KMS-11 (cell line): ENCODE data around the gene NRG3.

Experiments
- H2AFZ ChIP-seq: fragments of 200-600 bp; sonication (generic); 2 replicates; pipeline ENCODE4 v1.6.1; 2016; ENCODE audit warnings: antibody characterized with exemption, mixed run types, low read depth
- H3K27ac ChIP-seq: fragments of 200-600 bp; sonication (generic); 2 replicates; pipeline ENCODE4 v1.6.1; 2016; ENCODE audit warnings: mild to moderate bottlenecking, mixed run types
- H3K27me3 ChIP-seq: fragments of 200-600 bp; sonication (generic); 2 replicates; pipeline ENCODE4 v1.6.1; 2017; ENCODE audit warnings: mild to moderate bottlenecking, low read depth, mixed run types, moderate library complexity; ENCODE audit not compliant: insufficient read depth
- H3K36me3 ChIP-seq: fragments of 200-600 bp; sonication (generic); 2 replicates; pipeline ENCODE4 v1.6.1; 2017; ENCODE audit warnings: mild to moderate bottlenecking, mixed run types; ENCODE audit not compliant: insufficient read depth
- H3K4me1 ChIP-seq: fragments of 200-600 bp; sonication (generic); 2 replicates; pipeline ENCODE4 v1.6.1; 2016; ENCODE audit warnings: mild to moderate bottlenecking, low read depth, mixed run types; ENCODE audit not compliant: poor library complexity, severe bottlenecking
- H3K4me2 ChIP-seq: fragments of 200-600 bp; sonication (generic); 2 replicates; pipeline ENCODE4 v1.7.0; 2016; ENCODE audit warnings: mild to moderate bottlenecking, mixed run types
- H3K4me3 ChIP-seq: fragments of 200-600 bp; sonication (generic); IDR thresholded peaks from 2 replicates; pipeline ENCODE4 v1.6.1; 2017; ENCODE audit warnings: low read depth, low read length, mixed read lengths; ENCODE audit not compliant: insufficient read depth
- H3K79me2 ChIP-seq: fragments of 200-600 bp; sonication (generic); 2 replicates; pipeline ENCODE4 v1.6.1; 2016; ENCODE audit warnings: low read depth, mixed run types; ENCODE audit not compliant: insufficient read depth
- H3K9ac ChIP-seq: fragments of 200-600 bp; sonication (generic); 2 replicates; pipeline ENCODE4 v1.6.1; 2016; ENCODE audit warnings: mild to moderate bottlenecking, mixed run types
- H4K20me1 ChIP-seq: fragments of 200-600 bp; sonication (generic); 2 replicates; pipeline ENCODE4 v1.6.1; 2016; ENCODE audit warnings: mild to moderate bottlenecking, mixed run types; ENCODE audit not compliant: insufficient read depth
- CTCF ChIP-seq: fragments of 200-600 bp; sonication (generic); conservative IDR thresholded peaks from 2 replicates; pipeline ENCODE4 v1.6.1; 2017; ENCODE audit warnings: low read depth, mild to moderate bottlenecking, antibody characterized with exemption, low read length, moderate library complexity, mixed read lengths

The NRG3 gene

GRCh38 chr10:82472406-82473335 lies 597.7 kb downstream of the NRG3 start:
- H4K20me1 ChIP-seq = no peaks in the 10 kb centered on the region
- H3K27me3 ChIP-seq = no peaks in the 10 kb centered on the region
- no peaks in the 10 kb centered on the region for H3K36me3 ChIP-seq
- no peak overlapping the region for H3K27ac ChIP-seq
- H3K4me2 ChIP-seq = no peak overlapping the region
- no peak overlapping the region for H3K4me3 ChIP-seq
- H3K79me2 ChIP-seq = no peaks in the 10 kb centered on the region
- no peak for TF ChIP-seq CTCF
- H2AFZ ChIP-seq = no peak overlapping the region
- H3K9ac ChIP-seq = no peak overlapping the region
- no peaks in the 10 kb centered on the region for H3K4me1 ChIP-seq

GRCh38 chr10:82477776-82478175 lies 602.8 kb downstream of the NRG3 start:
- Histone ChIP-seq H3K27me3 (no peaks in the 10 kb centered on the region), H2AFZ (no peak overlapping the region), H4K20me1 (no peaks in the 10 kb centered on the region), H3K27ac (no peak overlapping the region), H3K79me2 (no peaks in the 10 kb centered on the region), H3K36me3 (no peaks in the 10 kb centered on the region), H3K4me2 (no peak overlapping the region), H3K9ac (no peak overlapping the region), H3K4me3 (no peak overlapping the region), H3K4me1 (no peaks in the 10 kb centered on the region)
- TF ChIP-seq CTCF = no peak

GRCh38 chr10:82492647-82493046 lies 617.7 kb downstream of the NRG3 start:
- no peaks in the 10 kb centered on the region for H3K4me1 ChIP-seq
- no peaks in the 10 kb centered on the region for H3K27me3 ChIP-seq
- no peak overlapping the region for H3K4me3 ChIP-seq
- H3K4me2 ChIP-seq = no peak overlapping the region
- no peaks in the 10 kb centered on the region for H3K79me2 ChIP-seq
- no peaks in the 10 kb centered on the region for H3K36me3 ChIP-seq
- H3K9ac ChIP-seq = no peak overlapping the region
- no peak overlapping the region for H2AFZ ChIP-seq
- no peak overlapping the region for H3K27ac ChIP-seq
- TF ChIP-seq CTCF = no peak
- H4K20me1 ChIP-seq = no peaks in the 10 kb centered on the region

GRCh38 chr10:82496114-82496513 lies 621.1 kb downstream of the NRG3 start:
- Histone ChIP-seq H3K4me1 (no peaks in the 10 kb centered on the region), H3K36me3 (no peaks in the 10 kb centered on the region), H3K27me3 (no peaks in the 10 kb centered on the region), H2AFZ (no peak overlapping the region), H3K9ac (no peak overlapping the region), H3K4me3 (no peak overlapping the region), H4K20me1 (no peaks in the 10 kb centered on the region), H3K27ac (no peak overlapping the region), H3K79me2 (no peaks in the 10 kb centered on the region), H3K4me2 (no peak overlapping the region)
- no peak for TF ChIP-seq CTCF
